A549 (cell line): Measurements from ENCODE around the gene MOCS1. TPM values are rescaled to one million over a fixed set of nuclear protein-coding genes. Genes with fewer than 3 reads are reported as not detected.

Experiments used
- ATAC-seq, 2 experiments: fragments of 200-7000 bp in 1 of 2; fragments of >200 bp in 1 of 2; cut with Nextera tagmentation in 1 of 2; cut with Tn5 transposase in 1 of 2; 3 replicates each; pipeline versions ENCODE4 v1.8.0 to v1.9.1; 2018 to 2020; ENCODE audit warnings: mild to moderate bottlenecking in 1 of 2, moderate library complexity in 1 of 2
- CTCF ChIA-PET: fragments of 300-600 bp; sonication (Branson Sonifier 250); formaldehyde crosslinking; extraction: SDS; loops from one replicate; lab custom pipeline; 2021; ENCODE audit warnings: antibody characterized with exemption, inconsistent platforms; lab: Yijun Ruan, JAX
- POLR2A ChIA-PET: fragments of 350-600 bp; formaldehyde crosslinking; extraction: SDS; loops from one replicate; lab custom pipeline; 2021; ENCODE audit warnings: antibody characterized with exemption, inconsistent platforms; lab: Yijun Ruan, JAX
- DNase-seq, 2 experiments: peaks; one replicate each; pipeline versions ENCODE4 v3.0.0 to v3.0.0-alpha.2; 2011 to 2016; ENCODE audit warnings: low read depth in 1 of 2, low spot score in 1 of 2
- FAIRE-seq: peaks from 2 replicates; lab custom pipeline; 2011; peaks lifted over from hg19 to GRCh38; lab: Jason Lieb, UNC
- H3K27ac ChIP-seq, 2 experiments: fragments of >200 bp; sonication (Bioruptor Twin); formaldehyde crosslinking; 3 replicates each; pipeline ENCODE4 v1.5.1; 2016 to 2017
- H3K4me1 ChIP-seq: fragments of >200 bp; sonication (Bioruptor Twin); formaldehyde crosslinking; 3 replicates; pipeline ENCODE4 v1.6.1; 2016
- H3K4me2 ChIP-seq: fragments of >200 bp; sonication (Bioruptor Twin); formaldehyde crosslinking; 3 replicates; pipeline ENCODE4 v1.6.1; 2016
- H3K4me3 ChIP-seq: fragments of >200 bp; sonication (Bioruptor Twin); formaldehyde crosslinking; 3 replicates; pipeline ENCODE4 v1.5.1; 2016
- H3K9me3 ChIP-seq: fragments of >200 bp; sonication (Bioruptor Twin); formaldehyde crosslinking; 3 replicates; pipeline ENCODE4 v1.6.1; 2016
- BHLHE40 ChIP-seq: IDR thresholded peaks from 2 replicates; pipeline ENCODE4 v1.6.1; 2012; ENCODE audit warnings: low read depth, low read length, inconsistent platforms
- CBX2 ChIP-seq: fragments of 200-600 bp; sonication (generic); IDR thresholded peaks from 2 replicates; pipeline ENCODE4 v1.6.1; 2016; ENCODE audit warnings: low read depth, mild to moderate bottlenecking, borderline replicate concordance
- CBX8 ChIP-seq: fragments of 200-600 bp; sonication (generic); IDR thresholded peaks from 2 replicates; pipeline ENCODE4 v1.6.1; 2016
- CEBPB ChIP-seq, 2 experiments: fragments of >200 bp in 1 of 2; sonication (Bioruptor Twin) in 1 of 2; formaldehyde crosslinking in 1 of 2; IDR thresholded peaks; 2 replicates each; pipeline ENCODE4 v1.6.1; 2012 to 2016
- CHD2 ChIP-seq: fragments of 150-350 bp; IDR thresholded peaks from 2 replicates; pipeline ENCODE4 v1.6.1; 2014; ENCODE audit warnings: low read length; ENCODE audit not compliant: partially characterized antibody
- EHMT2 ChIP-seq: fragments of 200-600 bp; sonication (generic); IDR thresholded peaks from 2 replicates; pipeline ENCODE4 v1.6.1; 2016; ENCODE audit warnings: antibody characterized with exemption, low read depth, mild to moderate bottlenecking, moderate library complexity
- FOSB ChIP-seq: fragments of 250-450 bp; sonication (Bioruptor Pico); IDR thresholded peaks from 2 replicates; pipeline ENCODE4 v1.5.0; 2020; ENCODE audit warnings: mild to moderate bottlenecking, moderate library complexity
- FOSL2 ChIP-seq, 2 experiments: fragments of 450-650 bp in 1 of 2; fragments of >200 bp in 1 of 2; sonication (Bioruptor Twin) in 1 of 2; formaldehyde crosslinking; IDR thresholded peaks; 2 replicates each; pipeline versions ENCODE4 v1.5.0 to v1.6.1; 2016 to 2020; ENCODE audit warnings: mild to moderate bottlenecking in 1 of 2, moderate library complexity in 1 of 2
- HDAC2 ChIP-seq: fragments of 200-600 bp; sonication (generic); IDR thresholded peaks from 2 replicates; pipeline ENCODE4 v1.6.1; 2016
- HEYL ChIP-seq: fragments of 250-450 bp; sonication (Bioruptor Pico); IDR thresholded peaks from 2 replicates; pipeline ENCODE4 v1.8.0; 2021; ENCODE audit warnings: mild to moderate bottlenecking, moderate library complexity
- HOXB13 ChIP-seq: fragments of 250-450 bp; sonication (Bioruptor Pico); IDR thresholded peaks from 2 replicates; pipeline ENCODE4 v1.5.0; 2020; ENCODE audit warnings: low read depth, mild to moderate bottlenecking, moderate library complexity
- JUNB ChIP-seq: fragments of >200 bp; sonication (Bioruptor Twin); formaldehyde crosslinking; IDR thresholded peaks from 2 replicates; pipeline ENCODE4 v1.6.1; 2016
- MAFK ChIP-seq: fragments of 450-650 bp; IDR thresholded peaks from 2 replicates; pipeline ENCODE4 v1.6.1; 2014; ENCODE audit not compliant: partially characterized antibody
- NFE2L2 ChIP-seq: fragments of 150-350 bp; conservative IDR thresholded peaks from 2 replicates; pipeline ENCODE4 v1.6.1; 2014; ENCODE audit warnings: low read length
- RAD21 ChIP-seq, 2 experiments: fragments of >200 bp in 1 of 2; sonication (Bioruptor Twin) in 1 of 2; formaldehyde crosslinking in 1 of 2; IDR thresholded peaks in 1 of 2; conservative IDR thresholded peaks in 1 of 2; 2 replicates in 1 of 2; 3 replicates in 1 of 2; pipeline ENCODE4 v1.6.1; 2012 to 2018; ENCODE audit warnings: inconsistent platforms in 1 of 2
- RCOR1 ChIP-seq: fragments of 150-350 bp; IDR thresholded peaks from 2 replicates; pipeline ENCODE4 v1.6.1; 2014; ENCODE audit warnings: antibody characterized with exemption, low read length, low read depth
- RFX5 ChIP-seq: fragments of 450-650 bp; IDR thresholded peaks from 2 replicates; pipeline ENCODE4 v1.7.1; 2014; ENCODE audit warnings: antibody characterized with exemption, mild to moderate bottlenecking, moderate library complexity
- RNF2 ChIP-seq: fragments of 200-600 bp; sonication (generic); IDR thresholded peaks from 2 replicates; pipeline ENCODE4 v1.6.1; 2016; ENCODE audit warnings: low read depth, mild to moderate bottlenecking, antibody characterized with exemption, moderate library complexity, borderline replicate concordance
- SMC3 ChIP-seq: fragments of >200 bp; sonication (Bioruptor Twin); formaldehyde crosslinking; IDR thresholded peaks from 3 replicates; pipeline ENCODE4 v1.6.1; 2018; ENCODE audit warnings: inconsistent platforms
- ZC3H11A ChIP-seq: fragments of 450-650 bp; IDR thresholded peaks from 2 replicates; pipeline ENCODE4 v1.6.1; 2014; ENCODE audit warnings: antibody characterized with exemption, mild to moderate bottlenecking
- ZFP36 ChIP-seq: fragments of 450-650 bp; IDR thresholded peaks from 2 replicates; pipeline ENCODE4 v1.6.1; 2014; ENCODE audit warnings: borderline replicate concordance; ENCODE audit not compliant: partially characterized antibody
- ZNF302 ChIP-seq: fragments of 250-450 bp; sonication (Bioruptor Pico); IDR thresholded peaks from 2 replicates; pipeline ENCODE4 v1.9.0; 2021; ENCODE audit warnings: inconsistent platforms, mild to moderate bottlenecking, moderate library complexity
- WGBS: methylation state at CpG from one replicate; pipeline ENCODE4 v1.1.6; 2017; ENCODE audit errors: missing lambda C conversion rate; 5-methylcytosine and 5-hydroxymethylcytosine counted together
- polyA plus RNA-seq, 4 experiments: library from polyadenylated mRNA; depleted of rRNA in 3 of 4; stranded (reverse); fragments of >200 nt; fragmentation: RNase III in 1 of 4; extraction: RNeasy Plus Mini Kit Qiagen cat#74134 plus additional on column Dnase treatment in 1 of 4; gene quantifications; 2 replicates in 3 of 4; 3 replicates in 1 of 4; pipeline ENCODE4 v1.2.3, GENCODE V29; 2011 to 2017
- TF ChIP-seq, protein P1 (sequence below): fragments of >200 bp; sonication (Bioruptor Twin); formaldehyde crosslinking; IDR thresholded peaks from 2 replicates; pipeline ENCODE4 v1.6.1; 2016
- TF ChIP-seq, protein P2 (sequence below): IDR thresholded peaks from 2 replicates; pipeline ENCODE4 v1.6.1; 2012
- TF ChIP-seq, protein P3 (sequence below): IDR thresholded peaks from 2 replicates; pipeline ENCODE4 v1.6.1; 2012

MOCS1 gene
- polyA plus RNA-seq, 2 of the 4 experiments (the other 2 are of a cell fraction): 0.68 to 1.8 TPM

DNA sequence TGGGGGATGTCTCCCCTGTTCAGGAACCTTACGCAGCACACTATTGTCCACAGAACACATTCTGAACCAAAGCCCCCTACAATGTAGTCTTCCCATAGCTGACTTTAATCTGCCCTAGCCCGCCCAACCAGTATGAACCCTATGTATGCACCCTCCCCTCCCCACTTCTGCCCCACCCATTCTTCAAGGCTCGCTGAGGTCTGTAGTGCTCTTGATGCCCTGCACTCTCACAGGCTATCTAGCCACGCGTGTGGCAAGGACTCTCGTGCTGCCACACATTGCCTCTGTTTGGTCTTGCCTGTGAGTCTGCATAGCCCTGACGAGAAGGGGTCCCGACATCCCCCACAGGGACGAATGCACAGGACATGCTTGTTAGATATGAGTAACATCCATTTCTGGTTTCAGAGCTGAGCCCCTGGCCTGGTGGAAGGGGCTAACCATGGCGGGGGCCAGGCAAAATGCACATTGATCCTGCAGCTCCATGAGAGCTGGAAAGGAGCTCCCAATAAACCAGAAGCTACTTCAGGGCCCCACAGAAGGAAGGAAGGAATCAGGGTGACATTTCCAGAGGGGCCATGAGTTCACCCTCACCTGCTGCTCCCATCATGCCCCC is 22.6 kb downstream of the MOCS1 start:
- no peaks in the 10 kb centered on the region for H3K9me3 ChIP-seq
- no peak overlapping the region for H3K4me3 ChIP-seq
- DNase-seq (no peak), FAIRE-seq (no peak), ATAC-seq (no peak)
- no peak overlapping the region for H3K27ac ChIP-seq
- WGBS: 84% methylated on average over 2 of the region's 10 CpGs
- H3K4me1 ChIP-seq: no peaks in the 10 kb centered on the region
- no peak overlapping the region for H3K4me2 ChIP-seq
- POLR2A ChIA-PET: no interaction called here
- CTCF ChIA-PET: no interaction called here
- TF ChIP-seq CBX8 (no peak), HEYL (CRISPR knock-in tag) (no peak)

DNA sequence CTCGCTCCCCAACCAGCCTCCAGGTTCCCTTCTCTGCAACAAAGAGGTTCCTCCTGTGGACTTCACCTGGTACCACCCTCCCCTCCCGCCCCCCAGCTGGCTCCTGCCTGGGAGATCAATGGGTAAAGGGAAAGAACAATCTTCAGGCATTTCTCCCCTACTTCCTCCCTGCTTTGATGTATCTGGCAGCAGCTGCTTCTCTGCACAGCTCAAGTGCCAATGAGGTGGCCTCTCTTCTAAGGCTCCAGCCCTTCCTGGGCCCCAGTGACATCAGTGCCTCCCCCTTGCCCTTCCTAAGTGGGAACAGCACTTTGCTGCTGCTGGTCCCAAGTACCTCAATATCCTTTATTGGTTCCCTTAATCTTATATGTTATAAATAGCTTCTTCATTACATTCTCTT is 23.5 kb downstream of the MOCS1 start:
- DNase-seq (no peak), FAIRE-seq (no peak), ATAC-seq (no peak)
- ChIA-PET CTCF (no interaction called here), POLR2A (no interaction called here)
- no peak overlapping the region for H3K4me3 ChIP-seq
- no peaks in the 10 kb centered on the region for H3K4me1 ChIP-seq
- H3K9me3 ChIP-seq: no peaks in the 10 kb centered on the region
- H3K4me2 ChIP-seq: no peak overlapping the region
- 29% methylated on average over 1 of the region's 2 CpGs for WGBS
- no peak overlapping the region for H3K27ac ChIP-seq
- no peak for TF ChIP-seq ZNF302 (CRISPR knock-in tag)
- TF ChIP-seq ZC3H11A: no peak
- TF ChIP-seq CBX2: no peak
- no peak for TF ChIP-seq NFE2L2
- no peak for TF ChIP-seq RCOR1
- TF ChIP-seq, protein P1, sequence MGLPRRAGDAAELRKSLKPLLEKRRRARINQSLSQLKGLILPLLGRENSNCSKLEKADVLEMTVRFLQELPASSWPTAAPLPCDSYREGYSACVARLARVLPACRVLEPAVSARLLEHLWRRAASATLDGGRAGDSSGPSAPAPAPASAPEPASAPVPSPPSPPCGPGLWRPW: no peak
- TF ChIP-seq RAD21 (conservative IDR thresholded peaks at IDR 0.05 in 1 of 2, IDR thresholded peaks at IDR 0.05 in 1 of 2): no peak
- no peak for TF ChIP-seq CHD2
- TF ChIP-seq HDAC2: no peak
- TF ChIP-seq, protein P2, sequence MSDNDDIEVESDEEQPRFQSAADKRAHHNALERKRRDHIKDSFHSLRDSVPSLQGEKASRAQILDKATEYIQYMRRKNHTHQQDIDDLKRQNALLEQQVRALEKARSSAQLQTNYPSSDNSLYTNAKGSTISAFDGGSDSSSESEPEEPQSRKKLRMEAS: no peak
- TF ChIP-seq ZFP36: no peak
- TF ChIP-seq RFX5: no peak
- TF ChIP-seq FOSB (CRISPR knock-in tag): no peak

DNA sequence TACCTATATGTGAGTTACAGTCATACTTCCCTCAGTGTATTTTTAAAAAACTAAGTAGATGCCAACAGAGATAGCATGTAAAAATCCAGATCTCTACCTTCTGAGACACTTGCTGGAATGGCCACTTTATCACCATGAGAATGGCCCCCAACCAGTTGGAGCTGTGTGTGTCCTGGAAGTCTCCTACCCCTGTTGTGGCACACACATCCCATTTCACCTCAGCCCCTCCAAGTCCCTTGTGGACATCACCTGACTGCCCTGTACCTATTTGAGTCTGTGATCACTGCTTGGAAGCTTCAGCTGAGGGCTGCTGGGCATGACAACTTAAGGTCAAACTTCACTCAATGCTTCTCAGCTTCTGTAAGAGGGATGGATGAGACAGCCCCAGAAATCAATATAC is 24.1 kb downstream of the MOCS1 start:
- DNase-seq: no peak
- no peak for TF ChIP-seq HOXB13
- no peak for TF ChIP-seq JUNB
- TF ChIP-seq CEBPB (IDR thresholded peaks at IDR 0.05): no peak
- TF ChIP-seq BHLHE40: no peak
- TF ChIP-seq FOSL2 (IDR thresholded peaks at IDR 0.05): no peak
- TF ChIP-seq FOSL2 (CRISPR knock-in tag; IDR thresholded peaks at IDR 0.05): no peak
- TF ChIP-seq RNF2: no peak
- TF ChIP-seq, protein P3, sequence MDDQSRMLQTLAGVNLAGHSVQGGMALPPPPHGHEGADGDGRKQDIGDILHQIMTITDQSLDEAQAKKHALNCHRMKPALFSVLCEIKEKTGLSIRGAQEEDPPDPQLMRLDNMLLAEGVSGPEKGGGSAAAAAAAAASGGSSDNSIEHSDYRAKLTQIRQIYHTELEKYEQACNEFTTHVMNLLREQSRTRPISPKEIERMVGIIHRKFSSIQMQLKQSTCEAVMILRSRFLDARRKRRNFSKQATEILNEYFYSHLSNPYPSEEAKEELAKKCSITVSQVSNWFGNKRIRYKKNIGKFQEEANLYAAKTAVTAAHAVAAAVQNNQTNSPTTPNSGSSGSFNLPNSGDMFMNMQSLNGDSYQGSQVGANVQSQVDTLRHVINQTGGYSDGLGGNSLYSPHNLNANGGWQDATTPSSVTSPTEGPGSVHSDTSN: no peak
- TF ChIP-seq RFX5: no peak
- no peak for TF ChIP-seq MAFK
- TF ChIP-seq EHMT2: no peak
- TF ChIP-seq SMC3: no peak
- FAIRE-seq: no peak
- H3K4me3 ChIP-seq: no peak overlapping the region
- no peaks in the 10 kb centered on the region for H3K9me3 ChIP-seq
- POLR2A ChIA-PET: no interaction called here
- ATAC-seq: no peak
- no peaks in the 10 kb centered on the region for H3K4me1 ChIP-seq
- CTCF ChIA-PET: no interaction called here
- H3K27ac ChIP-seq: no peak overlapping the region
- H3K4me2 ChIP-seq: no peak overlapping the region
